ENCODE measurements around the gene JRKL. TPM values are rescaled to one million over a fixed set of nuclear protein-coding genes. Genes with fewer than 3 reads are reported as not detected.
"Not testable (repeated sequence)": the region's sequence is repeated elsewhere in the genome, so short reads cannot be mapped to it uniquely, and the experiment has no call there.

JRKL gene
- polyA plus RNA-seq, 3 donors, result 1.3 to 2.0 (median 1.9) TPM

DNA sequence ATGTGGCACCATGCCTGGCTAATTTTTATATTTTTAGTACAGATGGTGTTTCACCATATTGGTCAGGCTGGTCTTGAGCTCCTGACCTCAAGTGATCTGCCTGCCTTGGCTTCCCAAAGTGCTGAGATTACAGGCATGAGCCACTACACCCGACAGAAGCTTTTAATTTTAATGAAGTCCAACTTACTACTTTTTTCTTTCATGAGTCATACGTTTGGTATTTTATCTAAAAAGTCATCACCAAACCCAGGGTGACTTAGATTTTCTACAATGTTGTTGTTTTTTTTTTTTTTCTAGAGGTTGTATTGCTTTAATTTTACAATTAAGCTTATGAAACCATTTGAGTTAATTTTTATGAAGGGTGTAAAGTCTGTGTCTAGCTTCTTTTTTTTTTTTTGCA, 34.9 kb downstream of the JRKL start:
- Histone ChIP-seq H2AFZ (ENCODE audit: insufficient read depth, low read depth, low read length, poor library complexity, severe bottlenecking) (no peak overlapping the region), H4K20me1 (ENCODE audit: insufficient read depth, low read length) (no peaks in the 10 kb centered on the region), H3K27ac (ENCODE audit: low read depth in 1 of 2, low read length in 2 of 2) (no peak overlapping the region), H3K4me1 (ENCODE audit: control insufficient read depth in 1 of 2, insufficient read depth in 2 of 2, low read length in 2 of 2) (no peaks in the 10 kb centered on the region), H3K9ac (ENCODE audit: insufficient read depth, low read length, poor library complexity, severe bottlenecking) (no peak overlapping the region), H3K4me2 (replicated peaks; ENCODE audit: extremely low read depth, low read length, poor library complexity, severe bottlenecking) (no peak overlapping the region), H3K4me3 (replicated peaks in 1 of 3; ENCODE audit: low read depth in 2 of 3, low read length in 3 of 3) (no peak overlapping the region), H3K36me3 (replicated peaks in 1 of 2; ENCODE audit: control insufficient read depth in 1 of 2, insufficient read depth in 2 of 2, low read length in 2 of 2) (no peaks in the 10 kb centered on the region), H3K9me3 (replicated peaks in 1 of 2; ENCODE audit: control insufficient read depth in 1 of 2, insufficient read depth in 1 of 2, low read length in 2 of 2) (no peaks in the 10 kb centered on the region), H3K79me2 (ENCODE audit: insufficient read depth, low read length) (no peaks in the 10 kb centered on the region), H3K27me3 (ENCODE audit: control insufficient read depth in 2 of 2, insufficient read depth in 2 of 2, low read length in 2 of 2) (no peaks in the 10 kb centered on the region)
- Mint-ChIP-seq H3K36me3 (no peaks in the 10 kb centered on the region), H3K27ac (no peak overlapping the region), H3K4me3 (no peak overlapping the region), H3K27me3 (ENCODE audit: low read depth in 3 of 3) (peaks cover 4 to 6% (median 6%) of the 10 kb centered on the region in 3 donors), H3K4me1 (peaks cover 3% of the 10 kb centered on the region), H3K9me3 (peaks cover 0 to 1% (median 0%) of the 10 kb centered on the region in 7 donors)
- no CpG with 5 or more reads among the region's 2 CpGs for WGBS (ENCODE audit: insufficient coverage)
- TF ChIP-seq, protein P1, sequence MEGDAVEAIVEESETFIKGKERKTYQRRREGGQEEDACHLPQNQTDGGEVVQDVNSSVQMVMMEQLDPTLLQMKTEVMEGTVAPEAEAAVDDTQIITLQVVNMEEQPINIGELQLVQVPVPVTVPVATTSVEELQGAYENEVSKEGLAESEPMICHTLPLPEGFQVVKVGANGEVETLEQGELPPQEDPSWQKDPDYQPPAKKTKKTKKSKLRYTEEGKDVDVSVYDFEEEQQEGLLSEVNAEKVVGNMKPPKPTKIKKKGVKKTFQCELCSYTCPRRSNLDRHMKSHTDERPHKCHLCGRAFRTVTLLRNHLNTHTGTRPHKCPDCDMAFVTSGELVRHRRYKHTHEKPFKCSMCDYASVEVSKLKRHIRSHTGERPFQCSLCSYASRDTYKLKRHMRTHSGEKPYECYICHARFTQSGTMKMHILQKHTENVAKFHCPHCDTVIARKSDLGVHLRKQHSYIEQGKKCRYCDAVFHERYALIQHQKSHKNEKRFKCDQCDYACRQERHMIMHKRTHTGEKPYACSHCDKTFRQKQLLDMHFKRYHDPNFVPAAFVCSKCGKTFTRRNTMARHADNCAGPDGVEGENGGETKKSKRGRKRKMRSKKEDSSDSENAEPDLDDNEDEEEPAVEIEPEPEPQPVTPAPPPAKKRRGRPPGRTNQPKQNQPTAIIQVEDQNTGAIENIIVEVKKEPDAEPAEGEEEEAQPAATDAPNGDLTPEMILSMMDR (IDR thresholded peaks at IDR 0.05), result no peak
- no peak for DNase-seq
- intact Hi-C loops (cut with micrococcal nuclease), result loop anchor here (10.0 kb wide), 1 partner anchor 590 kb away; no protein-coding TSS in a partner anchor

DNA sequence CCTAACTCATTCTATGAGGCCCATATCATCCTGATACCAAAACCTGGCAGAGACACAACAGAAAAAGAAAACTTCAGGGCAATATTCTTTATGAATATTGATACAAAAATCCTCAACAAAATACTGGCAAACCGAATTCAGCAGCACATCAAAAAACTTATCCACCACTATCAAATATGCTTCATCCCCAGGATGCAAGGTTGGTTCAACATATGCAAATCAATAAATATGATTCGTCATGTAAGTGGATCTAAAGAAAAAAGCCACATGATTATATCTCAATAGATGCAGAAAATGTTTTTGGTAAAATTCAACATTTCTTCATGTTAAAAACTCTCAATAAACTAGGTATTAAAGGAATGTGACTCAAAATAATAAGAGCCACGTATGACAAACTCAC, 40.9 kb downstream of the JRKL start:
- intact Hi-C loops (cut with micrococcal nuclease), result no loop called here
- Histone ChIP-seq H3K4me3 (replicated peaks in 1 of 3; ENCODE audit: low read depth in 2 of 3, low read length in 3 of 3) (no peak overlapping the region), H3K27ac (ENCODE audit: low read depth in 1 of 2, low read length in 2 of 2) (no peak overlapping the region), H4K20me1 (ENCODE audit: insufficient read depth, low read length) (no peaks in the 10 kb centered on the region), H2AFZ (ENCODE audit: insufficient read depth, low read depth, low read length, poor library complexity, severe bottlenecking) (no peak overlapping the region), H3K4me2 (replicated peaks; ENCODE audit: extremely low read depth, low read length, poor library complexity, severe bottlenecking) (no peak overlapping the region), H3K36me3 (replicated peaks in 1 of 2; ENCODE audit: control insufficient read depth in 1 of 2, insufficient read depth in 2 of 2, low read length in 2 of 2) (no peaks in the 10 kb centered on the region), H3K79me2 (ENCODE audit: insufficient read depth, low read length) (no peaks in the 10 kb centered on the region), H3K4me1 (ENCODE audit: control insufficient read depth in 1 of 2, insufficient read depth in 2 of 2, low read length in 2 of 2) (no peaks in the 10 kb centered on the region), H3K9ac (ENCODE audit: insufficient read depth, low read length, poor library complexity, severe bottlenecking) (no peak overlapping the region), H3K27me3 (ENCODE audit: control insufficient read depth in 2 of 2, insufficient read depth in 2 of 2, low read length in 2 of 2) (no peaks in the 10 kb centered on the region), H3K9me3 (replicated peaks in 1 of 2; ENCODE audit: control insufficient read depth in 1 of 2, insufficient read depth in 1 of 2, low read length in 2 of 2) (no peaks in the 10 kb centered on the region)
- Mint-ChIP-seq H3K36me3 (no peaks in the 10 kb centered on the region), H3K27me3 (ENCODE audit: low read depth in 3 of 3) (peaks cover 3 to 5% (median 5%) of the 10 kb centered on the region in 3 donors), H3K9me3 (peaks cover 0 to 5% (median 1%) of the 10 kb centered on the region in 7 donors), H3K4me3 (no peak overlapping the region), H3K27ac (no peak overlapping the region), H3K4me1 (peaks cover 3% of the 10 kb centered on the region)
- no peak for DNase-seq
- TF ChIP-seq, protein P1 (IDR thresholded peaks at IDR 0.05), result no peak
- WGBS (ENCODE audit: insufficient coverage), result 100% methylated on average over 1 of the region's 3 CpGs

GRCh38 chr11:96432654-96433053, 42.8 kb downstream of the JRKL start:
- H3K9me3 Mint-ChIP-seq; H3K27me3 Mint-ChIP-seq (ENCODE audit: low read depth in 3 of 3); intact Hi-C loops (cut with micrococcal nuclease): not testable (repeated sequence)

More at GRCh38 chr11:96432654-96433053, 42.8 kb downstream of the JRKL start:
- not testable (repeated sequence) for H3K4me2 ChIP-seq (replicated peaks; ENCODE audit: extremely low read depth, low read length, poor library complexity, severe bottlenecking); H3K4me3 ChIP-seq (replicated peaks in 1 of 3; ENCODE audit: low read depth in 2 of 3, low read length in 3 of 3); H2AFZ ChIP-seq (ENCODE audit: insufficient read depth, low read depth, low read length, poor library complexity, severe bottlenecking); H3K4me3 Mint-ChIP-seq; H3K4me1 Mint-ChIP-seq; H3K4me1 ChIP-seq (ENCODE audit: control insufficient read depth in 1 of 2, insufficient read depth in 2 of 2, low read length in 2 of 2); H3K79me2 ChIP-seq (ENCODE audit: insufficient read depth, low read length); H3K27ac ChIP-seq (ENCODE audit: low read depth in 1 of 2, low read length in 2 of 2); H3K9me3 ChIP-seq (replicated peaks in 1 of 2; ENCODE audit: control insufficient read depth in 1 of 2, insufficient read depth in 1 of 2, low read length in 2 of 2); H4K20me1 ChIP-seq (ENCODE audit: insufficient read depth, low read length); DNase-seq; H3K36me3 Mint-ChIP-seq; H3K27ac Mint-ChIP-seq; H3K27me3 ChIP-seq (ENCODE audit: control insufficient read depth in 2 of 2, insufficient read depth in 2 of 2, low read length in 2 of 2); H3K36me3 ChIP-seq (replicated peaks in 1 of 2; ENCODE audit: control insufficient read depth in 1 of 2, insufficient read depth in 2 of 2, low read length in 2 of 2); H3K9ac ChIP-seq (ENCODE audit: insufficient read depth, low read length, poor library complexity, severe bottlenecking)
